GM21381 (cell line): ENCODE data around the gene UNC80.

Experiments used
- ATAC-seq: cut with Tn5 transposase; IDR thresholded peaks from one replicate; pipeline ENCODE4 v1.9.1; 2021; ENCODE audit warnings: mild to moderate bottlenecking, moderate library complexity; ENCODE audit not compliant: unreplicated experiment

The UNC80 gene

GRCh38 chr2:210009126-210009525 lies 237.5 kb downstream of the UNC80 start:
- ATAC-seq: no peak

- ATAC-seq: no peak
Observed at GRCh38 chr2:210009896-210010295, 238.3 kb downstream of the UNC80 start.

- ATAC-seq: no peak
Observed at GRCh38 chr2:210020138-210020537, 248.5 kb downstream of the UNC80 start.

- ATAC-seq: no peak
Observed at GRCh38 chr2:210022824-210023223, 251.2 kb downstream of the UNC80 start.

GRCh38 chr2:210027608-210028007 lies 256.0 kb downstream of the UNC80 start:
- no peak for ATAC-seq

GRCh38 chr2:210028178-210028577 lies 256.5 kb downstream of the UNC80 start:
- ATAC-seq: no peak

- ATAC-seq: no peak
Observed at GRCh38 chr2:210034087-210034683, 262.6 kb downstream of the UNC80 start.

GRCh38 chr2:210035679-210036078 lies 264.0 kb downstream of the UNC80 start:
- ATAC-seq: no peak

- no peak for ATAC-seq
Observed at GRCh38 chr2:210038078-210038477, 266.4 kb downstream of the UNC80 start.

- no peak for ATAC-seq
Observed at GRCh38 chr2:210046851-210047500, 275.3 kb downstream of the UNC80 start.
